Calu3 (cell line): ENCODE results near the gene ATP9A. TPM values are rescaled to one million over a fixed set of nuclear protein-coding genes. Genes with fewer than 3 reads are reported as not detected.
"Not testable (repeated sequence)": the region's sequence is repeated elsewhere in the genome, so short reads cannot be mapped to it uniquely, and the experiment has no call there.

Experiments used
- BruUV-seq: library from RNA; stranded (reverse); fragments of 400-500 nt; replicated peaks from 2 replicates; lab custom pipeline; 2021; lab: Mats Ljungman, UMichigan
- CTCF ChIA-PET: fragments of 300-600 bp; sonication (Branson Sonifier 250); formaldehyde crosslinking; loops from one replicate; lab custom pipeline; 2022; ENCODE audit warnings: antibody characterized with exemption; lab: Charles Lee
- DNase-seq: peaks from one replicate; pipeline ENCODE4 v3.0.0; 2022
- H3K27ac Mint-ChIP-seq: one replicate; pipeline ENCODE4 v1.8.0; 2022; ENCODE audit warnings: mixed read lengths; ENCODE audit not compliant: unreplicated experiment
- H3K27me3 Mint-ChIP-seq: one replicate; pipeline ENCODE4 v1.8.0; 2022; ENCODE audit warnings: mixed read lengths; ENCODE audit not compliant: unreplicated experiment
- H3K36me3 Mint-ChIP-seq: one replicate; pipeline ENCODE4 v1.8.0; 2022; ENCODE audit warnings: mild to moderate bottlenecking, moderate library complexity, mixed read lengths; ENCODE audit not compliant: insufficient read depth, unreplicated experiment
- H3K4me1 Mint-ChIP-seq: one replicate; pipeline ENCODE4 v1.8.0; 2022; ENCODE audit warnings: mild to moderate bottlenecking, low read depth, mixed read lengths; ENCODE audit not compliant: unreplicated experiment
- H3K4me3 Mint-ChIP-seq: one replicate; pipeline ENCODE4 v1.8.0; 2022; ENCODE audit warnings: mild to moderate bottlenecking, low read depth, moderate library complexity, mixed read lengths; ENCODE audit not compliant: unreplicated experiment
- H3K9me3 Mint-ChIP-seq: one replicate; pipeline ENCODE4 v1.8.0; 2022; ENCODE audit warnings: low read depth, mixed read lengths; ENCODE audit not compliant: unreplicated experiment
- CTCF ChIP-seq: fragments of 200-600 bp; IDR thresholded peaks from one replicate; pipeline ENCODE4 v1.8.0; 2022; ENCODE audit warnings: antibody characterized with exemption; ENCODE audit not compliant: unreplicated experiment
- intact Hi-C: fragments of 100-400 bp; cut with micrococcal nuclease; formaldehyde crosslinking; loops from one replicate; pipeline ENCODE4 v1.10.0; 2022; ENCODE audit not compliant: unreplicated experiment
- total RNA-seq: library from RNA; stranded (reverse); gene quantifications from 2 replicates; pipeline ENCODE4 v1.2.3, GENCODE V29; 2022

Gene ATP9A
- total RNA-seq, 1 experiment from 2014 or later: 98.5 TPM

- H3K4me3 Mint-ChIP-seq: no peak overlapping the region
- H3K4me1 Mint-ChIP-seq: no peaks in the 10 kb centered on the region
- H3K9me3 Mint-ChIP-seq: no peaks in the 10 kb centered on the region
- H3K27ac Mint-ChIP-seq: no peak overlapping the region
- CTCF ChIA-PET: interaction anchor here (0.8 kb wide), 2 partner anchors 11 kb away, joined by 3 to 4 read pairs; no protein-coding TSS in a partner anchor
- BruUV-seq: no TSS peak
- intact Hi-C loops: no loop called here
- no peaks in the 10 kb centered on the region for H3K27me3 Mint-ChIP-seq
- TF ChIP-seq CTCF: no peak
- H3K36me3 Mint-ChIP-seq: peaks cover 5% of the 10 kb centered on the region
- no peak for DNase-seq
Observed at GRCh38 chr20:51650685-51651134, 117.5 kb downstream of the ATP9A start.

- H3K27me3 Mint-ChIP-seq: no peaks in the 10 kb centered on the region
- intact Hi-C loops: no loop called here
- H3K4me1 Mint-ChIP-seq: no peaks in the 10 kb centered on the region
- CTCF ChIA-PET: no interaction called here
- no peak overlapping the region for H3K4me3 Mint-ChIP-seq
- no peaks in the 10 kb centered on the region for H3K36me3 Mint-ChIP-seq
- BruUV-seq: no TSS peak
- no peaks in the 10 kb centered on the region for H3K9me3 Mint-ChIP-seq
- H3K27ac Mint-ChIP-seq: no peak overlapping the region
- TF ChIP-seq CTCF: no peak
- DNase-seq: no peak
Observed at GRCh38 chr20:51648571-51648947, 119.6 kb downstream of the ATP9A start.

GRCh38 chr20:51647674-51648570 is 120.3 kb downstream of the ATP9A start:
- no peak for DNase-seq
- intact Hi-C loops: no loop called here
- H3K36me3 Mint-ChIP-seq: no peaks in the 10 kb centered on the region
- no peaks in the 10 kb centered on the region for H3K27me3 Mint-ChIP-seq
- no peaks in the 10 kb centered on the region for H3K9me3 Mint-ChIP-seq
- CTCF ChIA-PET: no interaction called here
- no TSS peak for BruUV-seq
- no peak for TF ChIP-seq CTCF
- no peak overlapping the region for H3K27ac Mint-ChIP-seq
- H3K4me1 Mint-ChIP-seq: no peaks in the 10 kb centered on the region
- no peak overlapping the region for H3K4me3 Mint-ChIP-seq

GRCh38 chr20:51643810-51644209 is 124.4 kb downstream of the ATP9A start:
- intact Hi-C loops: not testable (repeated sequence)

GRCh38 chr20:51643390-51643789 is 124.8 kb downstream of the ATP9A start:
- no peak for DNase-seq
- no peaks in the 10 kb centered on the region for H3K9me3 Mint-ChIP-seq
- peaks cover 9% of the 10 kb centered on the region for H3K4me1 Mint-ChIP-seq
- H3K27ac Mint-ChIP-seq: no peak overlapping the region
- no peaks in the 10 kb centered on the region for H3K27me3 Mint-ChIP-seq
- peaks cover 18% of the 10 kb centered on the region for H3K36me3 Mint-ChIP-seq
- TF ChIP-seq CTCF: no peak
- no TSS peak for BruUV-seq
- intact Hi-C loops: no loop called here
- H3K4me3 Mint-ChIP-seq: no peak overlapping the region
- CTCF ChIA-PET: no interaction called here

More at GRCh38 chr20:51643810-51644209, 124.4 kb downstream of the ATP9A start:
- not testable (repeated sequence) for DNase-seq, H3K27me3 Mint-ChIP-seq, H3K4me3 Mint-ChIP-seq, H3K9me3 Mint-ChIP-seq, H3K4me1 Mint-ChIP-seq, BruUV-seq, H3K27ac Mint-ChIP-seq
- CTCF ChIA-PET: interaction anchor here (0.6 to 1.2 kb wide), 2 partner anchors 22 to 322 kb away, joined by 3 to 6 read pairs; no protein-coding TSS in a partner anchor
- peaks cover 18% of the 10 kb centered on the region for H3K36me3 Mint-ChIP-seq
